ENCODE results near the gene NEDD4L.

The NEDD4L gene

DNA sequence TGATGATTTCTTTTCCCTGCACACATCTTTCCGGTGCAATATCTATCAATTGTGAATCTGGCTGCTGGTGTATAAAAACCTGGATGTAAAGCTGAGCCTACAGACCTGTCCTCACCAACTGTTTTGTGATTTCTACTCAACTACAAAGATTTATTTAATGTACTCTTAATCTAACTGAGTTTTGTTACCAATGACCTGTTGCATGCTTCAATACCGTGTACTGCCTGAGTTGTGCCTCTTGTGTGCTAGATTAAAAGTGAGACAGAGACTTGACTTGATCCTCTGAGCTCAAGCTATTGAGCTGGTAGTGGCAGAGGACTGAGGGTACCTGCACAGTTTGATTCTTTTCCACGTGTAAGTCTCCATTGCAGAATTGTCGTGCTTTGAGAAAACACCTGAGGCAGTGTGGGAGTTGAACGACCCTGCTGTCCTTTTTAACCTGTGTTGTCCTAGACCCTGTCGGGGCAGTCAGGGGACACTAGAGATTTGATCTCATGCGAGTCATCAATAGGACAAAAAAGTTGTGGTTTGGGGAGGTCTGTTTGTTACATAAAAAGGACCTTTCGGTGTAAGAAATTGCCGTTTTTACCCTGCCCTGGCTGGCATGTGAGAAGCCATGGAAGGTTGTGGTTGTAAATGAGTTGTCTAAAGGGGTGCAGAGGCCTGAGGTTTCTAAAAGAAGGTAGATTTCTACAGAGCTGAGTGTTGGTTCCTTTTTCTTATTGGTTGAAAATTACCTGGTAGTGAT, 353.5 kb downstream of the NEDD4L start:
- Histone ChIP-seq H3K27me3 (ENCODE audit: control insufficient read depth in 1 of 2, insufficient read depth in 2 of 2, low read length in 2 of 2) (no peaks in the 10 kb centered on the region), H3K27ac (ENCODE audit: low read depth, low read length) (no peak overlapping the region), H3K4me1 (ENCODE audit: control insufficient read depth in 1 of 2, insufficient read depth in 2 of 2, low read length in 2 of 2) (peaks cover 0 to 1% of the 10 kb centered on the region in 2 donors), H3K9me3 (ENCODE audit: control insufficient read depth in 1 of 2, low read length in 2 of 2) (no peaks in the 10 kb centered on the region), H3K9ac (ENCODE audit: low read depth in 1 of 2, low read length in 2 of 2) (no peak overlapping the region), H3K36me3 (ENCODE audit: control insufficient read depth in 1 of 2, insufficient read depth in 2 of 2, low read length in 2 of 2) (peaks cover 3 to 26% of the 10 kb centered on the region in 2 donors), H3K4me3 (ENCODE audit: low read depth in 1 of 2, low read length in 2 of 2) (no peak overlapping the region)

DNA sequence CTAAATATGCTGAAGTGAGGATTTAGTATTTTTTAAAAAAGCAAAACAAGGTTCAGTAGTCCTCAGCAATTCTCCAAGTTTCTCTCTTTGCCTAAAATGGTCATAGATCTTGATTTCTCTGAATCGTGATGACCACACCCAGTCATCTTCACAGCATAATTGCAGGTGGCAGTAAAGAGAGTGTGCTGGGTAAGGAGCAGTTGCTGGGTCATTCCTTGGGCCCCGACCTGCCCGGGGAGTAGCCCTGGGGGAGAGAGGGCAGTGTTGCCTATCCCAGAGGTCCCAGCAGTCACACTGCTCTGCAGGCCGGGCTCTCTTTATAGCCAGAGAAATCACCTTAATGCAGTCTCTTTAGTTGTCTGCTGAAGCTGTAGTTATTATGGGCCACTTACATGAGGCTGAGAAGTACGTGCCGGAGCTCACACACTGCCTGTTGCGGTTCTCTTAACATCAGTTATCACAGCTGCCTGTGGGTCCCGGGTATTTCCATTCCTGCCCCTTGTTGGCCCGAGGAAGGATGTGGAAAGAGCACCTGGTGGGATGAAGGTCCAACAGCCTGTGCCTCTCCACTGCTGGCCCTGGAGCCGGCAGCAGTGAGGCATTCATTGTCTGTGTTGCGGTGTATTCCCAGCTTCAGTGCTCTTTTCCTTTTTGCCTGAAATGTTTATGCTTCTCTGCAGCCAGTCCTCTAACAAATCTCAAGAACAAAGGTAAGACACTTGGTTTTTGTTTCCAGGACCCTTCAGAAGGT, 354.8 kb downstream of the NEDD4L start:
- Histone ChIP-seq H3K4me1 (ENCODE audit: control insufficient read depth in 1 of 2, insufficient read depth in 2 of 2, low read length in 2 of 2) (peaks cover 7 to 8% of the 10 kb centered on the region in 2 donors), H3K9me3 (ENCODE audit: control insufficient read depth in 1 of 2, low read length in 2 of 2) (no peaks in the 10 kb centered on the region), H3K27me3 (ENCODE audit: control insufficient read depth in 1 of 2, insufficient read depth in 2 of 2, low read length in 2 of 2) (no peaks in the 10 kb centered on the region), H3K9ac (ENCODE audit: low read depth in 1 of 2, low read length in 2 of 2) (no peak overlapping the region), H3K27ac (ENCODE audit: low read depth, low read length) (no peak overlapping the region), H3K4me3 (ENCODE audit: low read depth in 1 of 2, low read length in 2 of 2) (no peak overlapping the region), H3K36me3 (ENCODE audit: control insufficient read depth in 1 of 2, insufficient read depth in 2 of 2, low read length in 2 of 2) (peaks cover 0 to 17% of the 10 kb centered on the region in 2 donors)

DNA sequence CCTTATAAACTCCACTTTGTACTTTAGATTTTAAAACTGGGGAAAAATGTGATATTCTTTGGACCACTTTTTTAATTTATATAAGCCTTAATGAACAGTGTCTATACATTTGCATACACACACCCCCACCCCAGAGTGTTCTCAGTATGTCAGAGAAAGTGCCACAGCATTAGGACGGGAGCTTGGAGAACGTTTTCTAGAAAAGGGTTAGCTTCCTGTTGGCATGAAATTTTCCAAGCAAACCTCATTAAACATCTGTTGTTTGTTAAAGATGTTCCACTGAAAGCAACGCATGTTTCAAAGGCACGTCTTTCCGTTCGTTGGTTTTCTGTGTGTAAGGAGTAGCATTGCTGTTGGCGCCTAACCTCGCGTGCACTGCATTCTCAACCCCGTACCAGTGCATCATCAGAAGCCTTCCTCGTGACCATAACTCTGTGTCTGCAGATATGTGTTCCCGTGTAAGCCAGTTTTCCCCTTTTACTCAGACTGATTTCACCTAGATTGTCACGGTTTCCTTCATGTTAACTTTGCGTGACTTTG, 356.4 kb downstream of the NEDD4L start:
- peaks cover 7 to 8% of the 10 kb centered on the region in 2 donors for H3K4me1 ChIP-seq (ENCODE audit: control insufficient read depth in 1 of 2, insufficient read depth in 2 of 2, low read length in 2 of 2)
- H3K27me3 ChIP-seq (ENCODE audit: control insufficient read depth in 1 of 2, insufficient read depth in 2 of 2, low read length in 2 of 2): no peaks in the 10 kb centered on the region
- no peaks in the 10 kb centered on the region for H3K9me3 ChIP-seq (ENCODE audit: control insufficient read depth in 1 of 2, low read length in 2 of 2)

DNA sequence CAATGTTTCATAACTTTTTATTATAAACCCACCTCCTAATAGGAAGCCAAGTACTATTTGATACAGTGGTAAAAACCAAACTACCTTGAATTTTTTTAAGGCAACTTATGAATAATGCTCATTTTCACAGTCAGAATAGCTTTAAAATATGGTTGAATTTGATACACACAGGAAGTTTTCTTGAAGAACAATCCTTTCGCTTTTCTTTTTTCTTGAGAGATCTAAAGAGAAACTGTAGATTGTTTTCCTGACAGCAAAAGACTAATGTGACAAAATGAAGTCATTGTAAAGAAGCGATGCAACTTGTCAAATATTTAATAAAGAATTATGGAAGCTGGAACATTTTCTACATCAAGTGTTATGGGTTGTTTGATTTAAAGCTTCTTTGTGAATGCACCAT, 357.2 kb downstream of the NEDD4L start:
- no peaks in the 10 kb centered on the region for H3K27me3 ChIP-seq (ENCODE audit: control insufficient read depth in 1 of 2, insufficient read depth in 2 of 2, low read length in 2 of 2)
- H3K9me3 ChIP-seq (ENCODE audit: control insufficient read depth in 1 of 2, low read length in 2 of 2): no peaks in the 10 kb centered on the region
- peaks cover 7 to 8% of the 10 kb centered on the region in 2 donors for H3K4me1 ChIP-seq (ENCODE audit: control insufficient read depth in 1 of 2, insufficient read depth in 2 of 2, low read length in 2 of 2)
- H3K27ac ChIP-seq (ENCODE audit: low read depth, low read length): no peak overlapping the region
- H3K9ac ChIP-seq (ENCODE audit: low read depth in 1 of 2, low read length in 2 of 2): no peak overlapping the region
- H3K36me3 ChIP-seq (ENCODE audit: control insufficient read depth in 1 of 2, insufficient read depth in 2 of 2, low read length in 2 of 2): peaks cover 0 to 2% of the 10 kb centered on the region in 2 donors
- no peak overlapping the region for H3K4me3 ChIP-seq (ENCODE audit: low read depth in 1 of 2, low read length in 2 of 2)

More for the DNA sequence above, 356.4 kb downstream of the NEDD4L start:
- peaks cover 0 to 6% of the 10 kb centered on the region in 2 donors for H3K36me3 ChIP-seq (ENCODE audit: control insufficient read depth in 1 of 2, insufficient read depth in 2 of 2, low read length in 2 of 2)
- no peak overlapping the region for H3K4me3 ChIP-seq (ENCODE audit: low read depth in 1 of 2, low read length in 2 of 2)
- H3K9ac ChIP-seq (ENCODE audit: low read depth in 1 of 2, low read length in 2 of 2): no peak overlapping the region
- no peak overlapping the region for H3K27ac ChIP-seq (ENCODE audit: low read depth, low read length)

DNA sequence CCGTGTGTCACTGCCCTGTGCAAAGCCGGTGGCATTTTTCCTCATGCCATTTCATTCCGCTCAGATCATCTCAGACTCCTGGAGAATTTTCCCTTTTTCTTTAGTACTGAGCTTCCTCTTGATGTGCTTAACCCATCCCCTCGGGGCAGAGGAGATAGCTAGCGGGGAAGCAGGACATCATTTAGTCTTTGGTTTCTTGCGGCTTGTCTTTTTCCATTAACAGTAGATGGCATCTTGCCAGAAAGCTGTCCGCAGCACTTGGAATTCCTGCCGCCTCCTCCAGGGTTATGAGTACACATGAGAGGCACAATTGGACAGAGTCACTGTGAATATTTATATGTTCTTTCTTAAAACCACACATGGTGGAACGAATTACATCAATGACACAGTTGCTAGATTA, 358.2 kb downstream of the NEDD4L start:
- H3K4me1 ChIP-seq (ENCODE audit: control insufficient read depth in 1 of 2, insufficient read depth in 2 of 2, low read length in 2 of 2): peaks cover 8% of the 10 kb centered on the region in 2 donors
- H3K9me3 ChIP-seq (ENCODE audit: control insufficient read depth in 1 of 2, low read length in 2 of 2): no peaks in the 10 kb centered on the region
- H3K4me3 ChIP-seq (ENCODE audit: low read depth in 1 of 2, low read length in 2 of 2): no peak overlapping the region
- no peak overlapping the region for H3K27ac ChIP-seq (ENCODE audit: low read depth, low read length)
- no peak overlapping the region for H3K9ac ChIP-seq (ENCODE audit: low read depth in 1 of 2, low read length in 2 of 2)
- H3K36me3 ChIP-seq (ENCODE audit: control insufficient read depth in 1 of 2, insufficient read depth in 2 of 2, low read length in 2 of 2): no peaks in the 10 kb centered on the region
- H3K27me3 ChIP-seq (ENCODE audit: control insufficient read depth in 1 of 2, insufficient read depth in 2 of 2, low read length in 2 of 2): no peaks in the 10 kb centered on the region

DNA sequence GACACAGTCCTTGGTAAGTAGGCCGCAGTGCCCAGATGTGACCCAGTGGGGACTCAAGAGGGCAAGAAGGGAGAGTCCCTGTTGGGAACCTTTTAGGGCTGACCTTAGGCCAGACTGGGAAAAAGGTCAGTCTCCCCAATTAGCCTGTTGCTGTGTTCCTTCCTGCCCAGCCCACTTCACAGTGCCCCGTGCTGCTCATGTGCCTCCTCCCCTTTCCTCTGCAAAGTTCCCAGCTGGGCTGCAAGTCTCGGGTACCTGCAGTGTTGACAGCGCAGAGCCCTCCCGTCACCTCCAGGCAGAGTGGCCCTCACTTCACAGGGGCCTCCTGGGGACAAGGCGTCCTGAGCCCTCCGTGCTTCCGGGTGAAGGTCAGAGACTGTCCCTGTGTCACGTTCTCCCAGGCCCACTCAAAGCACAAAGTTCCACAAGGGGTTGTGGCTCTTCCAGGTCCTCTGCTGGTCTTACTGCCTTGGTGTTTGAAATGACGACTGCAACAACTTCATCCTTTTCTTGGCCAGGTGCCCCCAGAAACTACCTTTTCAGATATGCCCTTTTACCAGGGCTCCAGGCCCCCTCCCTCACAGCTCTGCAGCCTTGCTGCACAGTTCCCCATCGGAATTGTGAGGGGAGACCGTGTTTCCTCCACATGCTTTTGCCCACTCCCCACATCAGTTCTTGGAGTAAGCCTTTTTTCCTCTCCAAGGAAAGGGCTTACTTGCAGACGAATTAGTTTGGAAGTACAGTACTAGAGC, 359.1 kb downstream of the NEDD4L start:
- Histone ChIP-seq H3K36me3 (ENCODE audit: control insufficient read depth in 1 of 2, insufficient read depth in 2 of 2, low read length in 2 of 2) (no peaks in the 10 kb centered on the region), H3K9me3 (ENCODE audit: control insufficient read depth in 1 of 2, low read length in 2 of 2) (no peaks in the 10 kb centered on the region), H3K4me3 (ENCODE audit: low read depth in 1 of 2, low read length in 2 of 2) (no peak overlapping the region), H3K27ac (ENCODE audit: low read depth, low read length) (no peak overlapping the region), H3K4me1 (ENCODE audit: control insufficient read depth in 1 of 2, insufficient read depth in 2 of 2, low read length in 2 of 2) (peaks cover 17% of the 10 kb centered on the region in 2 donors), H3K27me3 (ENCODE audit: control insufficient read depth in 1 of 2, insufficient read depth in 2 of 2, low read length in 2 of 2) (no peaks in the 10 kb centered on the region), H3K9ac (ENCODE audit: low read depth in 1 of 2, low read length in 2 of 2) (no peak overlapping the region)

DNA sequence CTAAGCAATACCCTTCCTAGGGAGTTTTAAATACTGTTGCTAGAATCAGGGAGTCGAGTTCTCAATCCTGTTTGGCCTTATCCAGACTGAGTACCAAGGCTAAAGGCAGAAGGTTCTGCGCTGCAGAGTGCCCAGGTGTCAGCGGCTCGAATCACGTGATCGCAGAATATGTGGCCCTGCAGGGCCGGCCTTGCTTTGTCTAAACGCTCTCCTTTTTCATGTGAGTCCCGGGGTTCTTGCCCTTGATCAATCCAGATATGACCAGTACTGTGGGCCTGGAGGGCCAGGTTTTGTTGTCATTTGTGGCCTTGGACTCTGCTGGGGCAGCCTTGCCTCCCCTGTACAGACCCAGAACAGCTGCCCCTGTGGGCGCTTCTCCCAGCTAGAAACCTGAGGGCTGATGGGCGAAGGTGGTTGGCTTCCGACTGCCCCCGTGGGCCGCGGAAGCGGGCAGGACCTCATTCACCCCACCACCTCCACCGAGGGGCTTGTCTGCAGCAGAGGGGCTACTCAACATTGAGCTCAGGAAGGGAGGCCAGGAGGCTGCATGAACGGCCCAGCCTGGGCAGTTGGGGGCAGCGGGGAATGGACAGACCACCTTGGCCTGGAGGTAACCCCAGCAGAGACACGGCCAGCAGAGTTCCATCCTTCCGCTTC, 359.9 kb downstream of the NEDD4L start:
- Histone ChIP-seq H3K4me3 (ENCODE audit: low read depth in 1 of 2, low read length in 2 of 2) (no peak overlapping the region), H3K9ac (ENCODE audit: low read depth in 1 of 2, low read length in 2 of 2) (no peak overlapping the region), H3K27me3 (ENCODE audit: control insufficient read depth in 1 of 2, insufficient read depth in 2 of 2, low read length in 2 of 2) (no peaks in the 10 kb centered on the region), H3K4me1 (ENCODE audit: control insufficient read depth in 1 of 2, insufficient read depth in 2 of 2, low read length in 2 of 2) (peaks cover 23 to 25% of the 10 kb centered on the region in 2 donors), H3K36me3 (ENCODE audit: control insufficient read depth in 1 of 2, insufficient read depth in 2 of 2, low read length in 2 of 2) (no peaks in the 10 kb centered on the region), H3K9me3 (ENCODE audit: control insufficient read depth in 1 of 2, low read length in 2 of 2) (no peaks in the 10 kb centered on the region), H3K27ac (ENCODE audit: low read depth, low read length) (no peak overlapping the region)

DNA sequence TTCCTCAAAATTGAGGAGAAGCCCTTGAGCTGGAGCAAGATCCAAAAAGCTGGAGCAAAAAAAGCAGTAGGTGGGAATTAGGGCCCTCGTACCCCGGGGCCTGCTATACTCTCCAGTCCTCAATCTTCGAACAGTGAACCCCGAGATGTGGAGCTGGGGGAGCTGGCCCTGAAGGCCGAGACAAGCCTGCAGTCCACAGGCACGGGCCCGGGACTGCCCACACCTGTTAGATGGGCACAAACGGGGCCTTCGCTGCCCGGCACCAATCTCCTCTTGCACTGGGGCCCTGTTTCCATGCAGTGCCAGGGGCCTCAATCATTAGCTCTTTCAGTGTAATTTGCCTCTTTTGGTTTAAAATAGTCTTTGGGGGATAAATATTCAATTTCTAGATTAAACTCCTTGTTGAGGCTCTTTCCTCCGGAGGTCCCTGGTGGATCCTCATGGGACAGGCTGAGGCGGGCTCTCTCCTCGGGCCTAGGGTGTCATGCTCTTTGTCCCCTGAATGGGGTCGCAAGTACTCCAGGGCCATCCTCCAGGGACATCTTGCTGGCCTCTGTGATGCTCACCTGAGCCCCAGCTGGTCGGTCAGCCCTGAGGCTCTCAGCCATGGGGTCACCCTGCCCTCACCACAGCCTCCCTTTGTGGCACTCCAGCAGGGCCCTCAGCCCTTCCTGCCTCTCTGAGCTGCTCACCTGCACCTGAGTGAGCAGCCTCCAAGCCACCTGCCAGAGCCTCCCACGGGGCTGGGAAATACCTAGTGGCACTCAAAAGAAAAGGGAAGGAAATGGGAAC, 361.3 kb downstream of the NEDD4L start:
- Histone ChIP-seq H3K4me1 (ENCODE audit: control insufficient read depth in 1 of 2, insufficient read depth in 2 of 2, low read length in 2 of 2) (peaks cover 23 to 26% of the 10 kb centered on the region in 2 donors), H3K4me3 (ENCODE audit: low read depth in 1 of 2, low read length in 2 of 2) (no peak overlapping the region)

DNA sequence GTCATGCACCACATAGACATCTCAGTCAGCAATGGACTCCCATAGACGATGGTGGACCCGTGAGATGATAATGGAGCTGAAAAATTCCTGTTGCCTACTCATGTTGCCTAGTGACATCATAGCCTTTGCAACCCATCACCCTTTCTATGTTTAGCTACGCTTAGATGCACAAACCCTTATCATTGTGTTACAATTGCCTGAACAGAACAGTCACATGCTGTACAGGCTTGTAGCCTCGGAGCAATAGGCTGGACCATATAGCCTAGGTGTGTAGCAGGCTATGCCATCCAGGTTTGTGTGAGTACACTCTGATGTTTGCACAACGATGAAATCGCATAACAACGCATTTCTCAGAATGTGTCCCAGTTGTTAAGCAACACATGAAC, 363.2 kb downstream of the NEDD4L start:
- Histone ChIP-seq H3K9me3 (ENCODE audit: control insufficient read depth in 1 of 2, low read length in 2 of 2) (no peaks in the 10 kb centered on the region), H3K27ac (ENCODE audit: low read depth, low read length) (no peak overlapping the region), H3K4me3 (ENCODE audit: low read depth in 1 of 2, low read length in 2 of 2) (no peak overlapping the region), H3K9ac (ENCODE audit: low read depth in 1 of 2, low read length in 2 of 2) (no peak overlapping the region), H3K27me3 (ENCODE audit: control insufficient read depth in 1 of 2, insufficient read depth in 2 of 2, low read length in 2 of 2) (no peaks in the 10 kb centered on the region), H3K36me3 (ENCODE audit: control insufficient read depth in 1 of 2, insufficient read depth in 2 of 2, low read length in 2 of 2) (no peaks in the 10 kb centered on the region), H3K4me1 (ENCODE audit: control insufficient read depth in 1 of 2, insufficient read depth in 2 of 2, low read length in 2 of 2) (peaks cover 23 to 26% of the 10 kb centered on the region in 2 donors)

More for the DNA sequence above, 361.3 kb downstream of the NEDD4L start:
- H3K27ac ChIP-seq (ENCODE audit: low read depth, low read length): no peak overlapping the region
- no peak overlapping the region for H3K9ac ChIP-seq (ENCODE audit: low read depth in 1 of 2, low read length in 2 of 2)
- no peaks in the 10 kb centered on the region for H3K9me3 ChIP-seq (ENCODE audit: control insufficient read depth in 1 of 2, low read length in 2 of 2)
- no peaks in the 10 kb centered on the region for H3K36me3 ChIP-seq (ENCODE audit: control insufficient read depth in 1 of 2, insufficient read depth in 2 of 2, low read length in 2 of 2)
- H3K27me3 ChIP-seq (ENCODE audit: control insufficient read depth in 1 of 2, insufficient read depth in 2 of 2, low read length in 2 of 2): no peaks in the 10 kb centered on the region

Data from duodenal mucosa (tissue), 2 donors.